Inflammatory macrophage treated with lipopolysaccharide for 4 hours (primary cell): ENCODE measurements around the gene HMX2.

Experiments used
- DNase-seq: peaks from one replicate; pipeline ENCODE4 v3.0.0-alpha.2; 2020

The HMX2 gene

DNA sequence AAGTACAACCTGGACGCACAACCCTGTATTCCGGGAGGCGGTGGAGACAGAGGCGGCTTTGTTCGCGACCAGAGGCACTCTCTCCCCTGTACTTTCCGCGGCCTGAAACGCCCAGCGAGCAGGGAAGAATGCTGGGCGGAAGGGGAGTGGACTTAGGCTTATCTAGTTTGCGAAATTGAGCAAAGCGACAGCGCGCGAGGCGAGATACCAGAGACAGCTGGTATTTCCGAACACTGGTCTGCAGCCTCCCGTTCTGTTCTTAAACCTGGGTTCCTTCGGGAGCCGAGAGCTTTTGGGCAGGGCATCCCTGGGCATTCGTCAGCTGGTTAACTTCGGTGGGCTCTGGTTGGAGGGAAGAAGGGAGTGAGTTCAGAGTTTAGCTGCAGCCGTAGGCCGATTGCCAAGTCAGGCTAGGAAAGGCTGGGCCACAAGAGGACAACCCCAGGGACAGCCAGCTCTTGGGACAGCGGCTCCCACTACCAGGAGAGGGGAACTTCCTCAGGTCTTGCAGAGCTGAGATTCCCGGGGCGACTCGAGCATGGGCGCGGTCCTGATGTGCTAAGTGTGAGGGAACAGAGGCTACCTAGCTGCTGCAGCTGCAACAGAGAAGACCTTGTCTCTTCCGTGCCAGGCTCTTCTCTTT, 8.3 kb upstream of the HMX2 start:
- peak; percentile 37 for DNase-seq

GRCh38 chr10:123140164-123140982, 7.6 kb upstream of the HMX2 start:
- no peak for DNase-seq

DNA sequence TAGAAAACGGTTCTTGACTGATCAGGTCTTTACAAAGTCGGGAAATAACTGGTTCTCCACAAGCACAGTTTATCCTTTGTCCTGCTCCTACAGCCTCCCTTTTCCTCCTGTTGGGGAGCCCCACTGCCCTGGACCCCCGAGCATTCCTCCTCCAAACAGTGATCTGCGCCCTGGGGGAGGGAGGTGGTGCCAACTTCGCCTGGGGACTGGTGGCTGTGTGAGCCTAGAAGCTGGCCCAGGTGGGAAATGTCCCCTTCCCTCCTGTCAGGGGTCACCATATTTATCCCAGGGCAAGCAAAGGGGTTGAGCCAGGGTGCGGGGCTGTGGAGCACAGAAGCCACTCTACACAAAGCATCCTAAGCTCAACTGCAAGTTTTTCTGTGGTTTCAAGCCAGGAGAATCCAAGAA, 6.9 kb upstream of the HMX2 start:
- no peak for DNase-seq

DNA sequence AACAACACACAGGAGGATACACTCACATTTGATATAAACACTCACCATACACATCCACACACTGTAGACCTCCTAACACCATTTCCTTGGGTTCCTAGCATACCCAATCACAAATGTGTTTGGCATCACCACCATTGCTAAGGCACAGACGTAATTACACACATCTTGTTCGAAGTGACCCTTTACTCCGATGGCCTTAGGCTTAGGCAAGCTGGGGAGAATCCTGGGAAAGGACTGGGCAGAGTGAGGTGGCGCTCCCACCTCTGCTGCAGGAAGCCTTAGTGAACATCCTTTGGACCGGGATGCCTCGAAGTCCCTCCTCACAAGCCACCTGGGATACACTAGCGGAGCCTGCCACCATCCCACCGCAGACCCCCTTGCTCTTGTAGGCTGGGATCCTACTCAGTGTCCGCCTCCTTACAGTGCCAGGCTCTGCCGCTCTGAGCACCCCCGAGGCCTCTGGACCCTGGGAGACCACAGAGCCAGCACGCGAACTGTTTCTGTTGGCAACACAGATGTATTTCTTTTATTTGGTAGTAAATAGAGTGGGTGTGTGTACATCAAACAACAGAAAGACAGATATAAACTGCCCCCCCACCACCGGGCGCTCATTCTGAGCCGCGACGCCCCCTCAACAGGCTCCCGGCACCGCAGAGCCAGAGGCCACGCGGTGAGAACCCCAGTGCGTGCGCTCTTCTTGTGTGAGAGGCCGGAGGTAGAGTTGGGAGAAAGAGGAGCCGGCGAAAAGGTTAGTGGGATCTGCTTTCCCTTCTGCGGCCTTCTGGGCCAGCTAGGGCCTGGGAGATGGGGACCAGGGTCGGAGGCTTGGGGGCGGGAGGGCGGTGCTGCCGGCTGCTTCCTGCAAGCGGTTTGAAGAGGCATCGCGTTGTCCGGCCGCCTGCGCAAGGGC, 5.9 kb upstream of the HMX2 start:
- DNase-seq, result no peak

DNA sequence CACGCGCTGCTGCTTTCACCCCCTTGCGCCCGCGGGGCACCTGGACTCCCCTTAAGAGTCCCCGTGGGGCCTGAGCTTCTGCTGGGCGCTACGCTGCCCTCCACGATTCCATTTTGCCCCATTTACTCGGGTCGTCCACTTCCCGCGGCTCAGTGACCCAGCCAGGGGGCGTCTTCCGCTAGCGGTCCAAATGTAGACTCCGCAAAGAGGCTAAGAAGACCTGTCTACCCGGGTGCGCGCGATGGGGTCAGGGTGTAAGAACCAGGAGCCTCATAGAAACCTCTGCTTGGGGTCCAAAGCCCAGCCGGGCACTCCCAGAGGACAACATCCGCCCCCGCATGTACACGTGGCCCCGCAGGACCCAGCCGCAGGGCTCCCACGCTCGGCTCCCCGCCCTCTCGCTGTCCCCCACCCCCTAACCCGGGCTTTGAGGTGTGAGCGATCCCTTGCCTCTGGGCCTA, 5.2 kb upstream of the HMX2 start:
- no peak for DNase-seq

- DNase-seq, result no peak
Measured at GRCh38 chr10:123143162-123143824, 4.6 kb upstream of the HMX2 start.

DNA sequence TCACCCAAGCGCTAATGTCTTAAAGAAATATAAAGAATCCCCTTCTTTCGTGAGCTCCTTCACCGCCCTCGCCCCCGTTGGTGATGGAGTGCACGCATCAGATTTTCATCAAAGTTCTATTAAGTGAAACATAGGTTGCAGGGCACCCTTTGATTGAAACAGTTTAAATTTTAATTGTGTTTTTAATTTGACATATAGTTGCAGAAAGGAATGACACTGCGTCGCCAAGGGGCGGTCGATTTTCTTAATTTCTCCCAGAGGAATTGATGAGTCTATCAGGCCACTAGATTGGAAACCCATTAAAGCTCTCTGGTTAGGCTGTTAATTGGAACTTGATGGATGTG, 4.1 kb upstream of the HMX2 start:
- no peak for DNase-seq

DNA sequence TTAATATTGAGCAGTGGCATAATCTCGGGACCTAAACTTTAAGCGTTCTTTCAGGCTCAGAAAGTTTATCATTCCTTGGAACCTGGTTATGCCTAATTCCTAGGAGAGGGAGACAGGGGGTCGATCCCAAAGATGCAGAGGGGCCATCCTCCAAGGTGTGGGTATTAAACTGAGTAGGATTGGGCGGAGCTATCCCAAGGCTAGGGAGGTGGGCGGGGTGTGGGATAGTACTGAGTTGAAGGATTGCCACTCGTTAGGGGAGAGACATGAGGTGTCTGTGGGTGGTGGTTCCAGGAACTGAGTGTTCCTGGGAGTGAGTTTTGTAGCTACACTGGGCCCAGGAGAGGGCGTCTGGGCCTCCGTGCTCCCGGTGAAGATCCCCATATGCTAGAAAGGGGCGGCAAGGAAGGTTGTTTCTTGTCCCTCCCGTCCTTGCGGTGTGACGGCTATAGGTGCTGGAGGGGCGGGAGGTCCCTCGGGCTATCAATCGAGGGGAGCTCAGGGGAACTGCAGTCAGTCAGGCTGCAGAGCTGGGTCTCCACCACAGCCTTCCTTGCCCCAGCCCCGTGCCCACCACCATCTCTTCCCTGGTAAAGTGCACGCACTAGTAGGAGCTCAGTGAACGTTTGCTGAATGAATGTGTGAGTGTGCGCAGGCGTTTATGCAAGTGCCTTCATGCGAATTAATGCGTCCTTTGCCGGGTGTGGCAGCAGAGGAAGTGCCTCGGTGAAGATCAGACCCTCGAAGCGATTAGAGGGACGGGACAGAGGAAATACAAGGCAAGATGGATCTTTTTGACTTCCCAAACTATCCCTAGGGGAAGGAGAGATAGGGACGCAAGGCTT, 3.0 kb upstream of the HMX2 start:
- no peak for DNase-seq

DNA sequence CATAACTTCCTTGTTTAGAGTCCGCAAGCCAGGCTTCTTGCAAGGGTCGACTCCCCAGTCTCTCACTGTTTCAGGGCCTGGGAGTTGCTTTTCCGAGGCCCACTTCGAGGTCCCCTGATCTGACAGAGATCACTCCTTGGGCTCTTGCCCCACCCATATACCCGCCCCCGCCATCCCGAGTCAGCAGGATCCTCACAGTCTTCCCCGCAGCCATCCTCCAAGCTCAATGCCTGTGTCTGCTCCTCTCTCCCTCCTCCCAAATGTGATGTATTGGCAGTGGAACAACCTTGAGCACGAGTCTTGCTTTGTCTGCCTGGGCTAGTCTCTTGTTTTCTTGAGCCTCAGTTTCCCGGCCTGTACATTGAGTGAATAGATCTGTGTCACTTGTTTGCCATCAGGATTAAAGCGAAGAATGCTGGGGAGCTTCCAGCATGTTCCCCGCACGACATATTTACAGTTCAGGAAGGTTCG, 2.4 kb upstream of the HMX2 start:
- DNase-seq, result no peak

DNA sequence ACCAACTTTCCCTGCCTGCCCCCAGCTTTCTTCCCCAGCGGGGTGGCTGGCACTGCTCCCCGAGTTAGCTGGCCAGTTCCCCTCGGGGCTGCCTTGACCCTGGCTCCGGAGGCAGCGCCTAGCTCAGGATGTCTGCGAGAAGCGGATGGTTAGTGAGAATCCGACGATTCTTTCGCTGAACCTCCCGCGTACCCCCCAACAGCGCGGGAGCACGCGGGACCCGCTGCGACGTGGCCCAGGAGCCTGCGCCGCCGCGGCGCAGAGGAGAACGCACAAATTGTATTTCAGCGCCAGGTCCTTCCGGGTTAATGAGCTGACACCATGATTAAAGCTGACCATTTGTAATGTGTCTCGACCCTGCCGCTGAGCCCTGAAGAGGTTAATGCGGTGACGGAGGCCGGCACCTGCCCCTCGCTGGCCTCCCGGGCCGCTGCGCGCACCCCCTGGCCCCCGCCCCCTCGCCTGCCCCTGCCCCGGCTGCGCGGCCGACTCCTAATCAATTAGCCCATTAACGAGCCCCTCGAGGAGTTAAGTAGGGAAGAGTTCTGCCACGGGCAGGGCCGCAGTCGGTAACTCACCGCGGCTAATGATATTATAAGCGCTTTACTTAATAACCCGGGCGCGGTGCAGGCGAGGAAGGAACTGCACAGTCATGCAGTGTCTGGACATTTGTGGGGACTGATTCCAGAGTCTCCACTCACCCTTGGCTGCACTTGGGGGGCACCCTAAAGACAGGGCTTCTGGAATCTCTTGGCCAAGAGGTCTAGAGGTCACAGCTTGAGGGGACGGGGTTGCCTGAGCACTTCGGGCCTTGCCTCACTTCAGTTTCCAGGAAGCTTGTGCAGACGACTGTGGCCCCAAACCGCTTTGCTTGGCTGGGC, 1.7 kb upstream of the HMX2 start:
- no peak for DNase-seq

GRCh38 chr10:123146894-123147634, 872 bp upstream of the HMX2 start:
- DNase-seq, result peak; percentile 41

DNA sequence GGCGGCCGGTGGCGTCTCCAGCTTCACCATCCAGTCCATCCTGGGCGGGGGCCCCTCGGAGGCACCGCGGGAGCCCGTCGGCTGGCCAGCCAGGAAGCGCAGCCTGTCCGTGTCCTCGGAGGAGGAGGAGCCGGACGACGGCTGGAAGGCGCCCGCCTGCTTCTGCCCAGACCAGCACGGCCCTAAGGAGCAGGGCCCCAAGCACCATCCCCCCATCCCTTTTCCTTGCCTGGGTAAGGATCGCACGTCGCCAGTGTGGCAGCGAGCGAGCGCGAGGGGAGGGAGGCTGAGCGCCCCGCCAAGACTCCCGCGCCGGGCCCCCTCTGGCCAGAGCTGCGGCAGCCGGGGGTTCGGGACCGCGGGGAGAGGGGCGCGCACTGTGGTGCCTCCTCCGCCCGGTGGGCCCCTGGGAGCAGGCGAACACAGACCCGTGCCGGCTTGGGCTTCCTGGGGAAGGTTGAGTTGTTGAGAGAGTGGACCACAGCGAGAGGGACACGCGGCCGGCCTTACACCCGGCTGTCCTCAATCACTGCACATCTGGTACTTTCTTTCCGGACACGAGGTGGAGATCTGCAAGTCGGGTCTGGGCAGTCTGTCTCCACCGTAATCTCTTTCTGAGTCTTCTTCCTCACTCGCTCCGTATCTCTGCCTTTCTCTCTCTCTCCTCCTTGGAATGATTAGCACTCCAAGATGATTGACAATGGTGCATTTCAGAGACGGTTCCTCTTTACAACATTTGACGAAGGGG, 652 bp downstream of the HMX2 start:
- DNase-seq, result no peak

DNA sequence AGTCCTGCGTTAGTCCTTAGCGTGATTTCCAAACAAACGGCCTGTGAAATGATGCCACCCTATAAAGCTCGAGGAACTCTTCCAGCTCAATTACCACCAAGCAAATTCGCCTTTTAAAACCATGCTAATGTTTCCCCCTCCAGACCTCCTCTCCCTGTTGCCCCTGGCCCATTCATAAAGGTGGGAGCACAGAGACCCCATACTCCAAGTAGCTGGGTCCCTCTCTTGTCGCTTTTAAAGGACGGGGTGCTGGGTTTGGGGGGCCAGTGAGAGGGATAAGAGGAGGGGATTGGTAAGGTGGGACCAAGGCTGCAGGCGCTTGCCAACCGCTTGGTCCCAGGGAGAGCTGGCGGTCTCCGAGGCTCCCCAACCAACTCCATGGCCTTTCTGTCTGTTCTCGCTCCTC, 1.2 kb downstream of the HMX2 start:
- DNase-seq, result no peak

- DNase-seq, result peak; percentile 43
Measured at GRCh38 chr10:123149568-123150270, 1.8 kb downstream of the HMX2 start.

DNA sequence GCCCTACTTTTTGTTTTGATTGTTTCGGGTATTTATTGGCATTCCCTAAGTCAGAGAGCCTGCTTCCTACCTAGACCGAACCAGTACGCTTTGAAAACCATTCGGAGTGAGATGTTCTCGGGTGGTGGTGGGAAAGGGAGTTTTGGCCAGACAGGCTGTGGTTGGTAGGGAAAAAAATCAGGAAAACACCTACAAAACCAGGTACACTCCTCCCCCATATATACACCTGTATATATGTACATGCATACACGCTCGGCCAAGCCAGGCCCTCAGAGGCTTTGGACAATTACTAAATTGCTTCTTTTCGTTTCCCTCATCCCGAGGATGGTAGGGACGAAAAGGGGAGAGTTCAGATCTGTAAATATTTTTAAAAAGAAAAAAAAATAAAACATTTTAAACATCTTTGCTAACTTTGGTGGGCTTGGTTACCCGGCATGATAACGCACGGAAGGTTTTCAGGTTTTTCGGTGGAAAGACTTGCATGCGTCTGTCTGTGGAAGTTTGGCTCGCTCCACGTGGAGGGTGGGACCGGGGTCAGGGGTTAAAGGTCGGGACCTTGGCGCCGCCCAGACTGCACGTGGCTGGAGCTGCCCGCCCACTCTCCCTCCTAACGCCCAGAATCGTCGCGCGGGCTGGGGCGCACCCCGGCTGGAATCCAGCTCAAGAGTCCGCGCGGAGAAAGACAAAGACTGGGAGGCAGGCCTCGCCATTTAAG, 2.5 kb downstream of the HMX2 start:
- DNase-seq, result no peak

DNA sequence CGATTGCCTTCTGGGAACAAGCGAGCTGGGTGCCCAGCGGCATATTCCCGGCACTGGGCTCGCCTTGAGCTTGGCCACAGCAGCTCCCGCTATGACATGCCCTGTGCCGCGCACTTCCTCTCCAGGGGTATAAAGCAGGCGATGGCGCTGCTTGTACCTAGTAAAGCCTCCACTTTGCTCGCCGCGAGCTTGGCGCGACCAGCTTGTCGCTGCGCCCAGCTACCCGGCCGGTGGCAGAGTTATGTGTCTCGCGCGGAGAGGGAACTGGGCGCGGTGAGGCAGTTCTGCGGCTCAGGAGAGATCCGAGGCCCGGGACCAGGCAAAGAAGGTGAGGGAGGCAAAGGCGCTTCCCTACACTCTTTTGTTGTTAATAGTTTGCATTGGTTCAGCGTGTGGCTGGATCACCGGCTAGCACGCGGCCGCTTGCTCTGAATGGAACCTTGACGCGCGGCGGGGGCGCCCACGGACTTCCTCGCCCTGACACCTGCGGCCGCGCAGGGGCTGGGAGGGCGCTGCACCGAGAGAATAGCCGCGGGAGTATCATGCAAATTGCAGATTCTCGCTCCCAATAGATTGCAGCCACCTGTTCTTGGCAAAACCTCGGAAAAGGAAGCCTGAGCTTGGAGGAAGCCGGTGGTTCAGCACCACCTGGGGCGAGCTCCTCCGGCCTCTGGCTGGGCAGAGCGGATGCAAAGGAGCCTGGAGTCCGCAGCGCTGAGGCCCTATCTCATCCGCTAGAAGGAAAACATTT, 3.2 kb downstream of the HMX2 start:
- peak; percentile 52 for DNase-seq

DNA sequence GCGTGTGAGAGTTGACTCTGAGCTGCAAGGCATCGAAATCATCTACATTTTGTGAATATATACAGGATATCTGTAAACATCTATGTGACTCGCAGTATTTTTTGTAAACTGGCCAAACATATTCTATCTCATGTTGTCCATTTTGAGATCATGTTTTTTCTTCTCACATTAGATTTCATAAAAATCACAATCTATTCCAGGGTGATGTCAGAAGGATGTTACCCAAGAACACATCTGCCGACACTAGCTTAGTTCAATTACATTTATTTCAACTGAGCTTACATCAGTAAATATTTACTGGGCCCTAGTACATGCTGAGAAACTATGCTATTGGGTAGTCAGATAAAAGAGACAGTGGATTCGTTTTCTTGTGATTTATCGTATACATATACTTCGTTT, 3.8 kb downstream of the HMX2 start:
- no peak for DNase-seq
